GM21825 (cell line): ENCODE measurements around the gene SVOPL.

Source experiments
- ATAC-seq: cut with Tn5 transposase; IDR thresholded peaks from one replicate; pipeline ENCODE4 v1.9.1; 2021; ENCODE audit warnings: mild to moderate bottlenecking, moderate library complexity; ENCODE audit not compliant: unreplicated experiment

Gene SVOPL

GRCh38 chr7:138662076-138662990, 38.8 kb downstream of the SVOPL start:
- ATAC-seq, result no peak

DNA sequence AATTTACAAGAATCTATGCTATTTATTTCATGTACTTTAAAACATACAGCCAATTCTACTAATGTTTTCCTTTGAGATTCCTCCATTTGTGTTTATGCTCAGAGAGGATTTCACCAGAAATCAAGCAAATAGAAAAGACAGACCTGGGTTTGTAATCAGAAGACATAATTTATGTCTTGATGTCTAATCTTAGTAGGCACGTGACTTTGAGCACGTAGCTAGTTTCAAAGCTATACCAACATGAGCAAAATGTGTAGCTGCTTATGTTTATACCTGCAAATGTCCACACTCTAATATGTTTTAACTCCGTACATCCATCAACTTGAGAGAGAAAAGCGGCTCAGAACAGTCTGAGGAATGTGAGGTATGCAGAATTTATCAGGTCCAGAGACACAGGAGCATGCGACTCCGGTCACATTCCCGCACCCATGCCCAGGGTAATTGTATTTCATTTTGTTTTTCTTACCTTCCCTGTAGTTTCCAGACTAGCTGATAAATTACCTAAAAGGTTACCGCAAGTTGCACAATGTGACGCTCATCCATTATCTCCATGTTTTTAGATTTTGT, 40.0 kb downstream of the SVOPL start:
- ATAC-seq, result no peak

DNA sequence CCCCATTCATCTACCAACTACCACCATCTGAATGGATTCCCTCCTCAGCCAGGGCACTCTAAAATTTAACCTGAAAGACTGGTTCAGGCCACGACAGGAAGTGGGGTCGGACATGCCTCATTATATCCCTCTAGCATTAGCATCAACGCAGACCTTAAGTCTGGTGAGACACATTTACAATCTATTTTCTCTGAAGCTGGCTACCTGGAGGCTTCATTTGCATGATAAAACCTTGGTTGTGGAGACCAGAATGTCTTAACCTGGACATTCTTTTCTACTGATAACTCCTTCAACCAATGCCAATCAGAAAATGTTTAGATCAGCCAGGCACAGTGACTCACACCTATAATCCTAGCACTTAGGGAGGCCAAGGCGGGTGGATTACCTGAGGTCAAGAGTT, 42.3 kb downstream of the SVOPL start:
- no peak for ATAC-seq

DNA sequence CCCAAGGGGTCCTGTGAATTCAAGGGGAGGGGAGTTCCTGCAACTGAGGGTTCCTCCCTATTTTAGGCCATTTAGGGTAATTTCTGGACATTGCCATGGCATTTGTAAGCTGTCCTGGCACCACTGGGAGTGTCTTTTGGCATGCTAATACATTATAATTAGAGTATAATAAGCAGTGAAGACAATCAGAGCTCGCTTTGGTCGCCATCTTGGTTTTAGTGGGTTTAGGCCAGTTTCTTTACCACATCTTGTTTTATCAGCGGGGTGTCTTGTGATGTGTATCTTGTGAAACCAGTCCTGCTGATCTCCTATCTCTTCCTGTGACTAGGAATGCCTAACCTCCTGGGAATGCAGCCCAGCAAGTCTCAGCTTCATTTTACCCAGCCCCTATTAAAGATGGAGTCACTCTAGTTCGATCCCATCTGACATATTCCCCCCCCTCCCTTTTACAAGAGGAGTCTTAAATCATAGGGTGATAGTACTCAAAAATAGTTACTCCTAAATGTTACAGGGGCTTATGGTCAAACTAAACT, 43.2 kb downstream of the SVOPL start:
- no peak for ATAC-seq

DNA sequence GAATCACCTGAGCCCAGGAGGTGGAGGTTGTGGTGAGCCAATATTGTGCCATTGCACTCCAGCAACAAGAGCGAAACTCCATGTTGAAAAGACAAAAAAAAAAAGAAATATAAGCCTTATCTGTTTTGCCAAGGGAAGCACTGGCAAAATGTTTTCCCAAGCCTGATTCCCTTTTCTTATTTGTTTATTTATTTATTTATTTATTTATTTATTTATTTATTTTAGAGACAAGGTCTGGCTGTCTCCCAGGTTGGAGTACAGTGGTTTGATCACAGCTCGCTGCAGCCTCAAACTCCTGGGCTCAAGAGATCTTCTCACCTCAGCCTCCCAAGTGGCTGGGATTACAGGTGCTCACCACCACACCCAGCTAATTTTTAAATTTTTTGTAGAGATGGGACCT, 44.2 kb downstream of the SVOPL start:
- no peak for ATAC-seq

GRCh38 chr7:138654616-138655015, 46.5 kb downstream of the SVOPL start:
- ATAC-seq, result no peak

GRCh38 chr7:138649506-138649905, 51.7 kb downstream of the SVOPL start:
- ATAC-seq, result no peak

DNA sequence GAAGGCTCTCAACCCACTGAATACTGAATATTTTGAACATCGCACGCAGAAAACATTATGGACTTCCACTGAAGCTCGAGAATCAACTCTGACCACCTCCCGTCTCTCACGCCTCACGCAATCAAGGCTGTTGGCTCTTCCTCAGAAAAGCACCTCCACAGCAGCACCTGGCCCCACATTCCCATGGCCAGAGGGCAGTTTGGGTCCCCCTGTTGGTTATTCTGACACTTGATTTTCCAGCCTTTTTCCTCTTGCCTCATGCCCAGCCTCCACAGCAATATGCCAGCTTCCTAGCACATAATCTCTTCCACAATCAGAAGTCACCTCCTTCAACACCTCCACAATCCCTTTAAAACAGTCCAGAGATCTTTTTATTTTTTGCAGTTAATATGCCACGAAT, 55.9 kb downstream of the SVOPL start:
- ATAC-seq, result no peak

DNA sequence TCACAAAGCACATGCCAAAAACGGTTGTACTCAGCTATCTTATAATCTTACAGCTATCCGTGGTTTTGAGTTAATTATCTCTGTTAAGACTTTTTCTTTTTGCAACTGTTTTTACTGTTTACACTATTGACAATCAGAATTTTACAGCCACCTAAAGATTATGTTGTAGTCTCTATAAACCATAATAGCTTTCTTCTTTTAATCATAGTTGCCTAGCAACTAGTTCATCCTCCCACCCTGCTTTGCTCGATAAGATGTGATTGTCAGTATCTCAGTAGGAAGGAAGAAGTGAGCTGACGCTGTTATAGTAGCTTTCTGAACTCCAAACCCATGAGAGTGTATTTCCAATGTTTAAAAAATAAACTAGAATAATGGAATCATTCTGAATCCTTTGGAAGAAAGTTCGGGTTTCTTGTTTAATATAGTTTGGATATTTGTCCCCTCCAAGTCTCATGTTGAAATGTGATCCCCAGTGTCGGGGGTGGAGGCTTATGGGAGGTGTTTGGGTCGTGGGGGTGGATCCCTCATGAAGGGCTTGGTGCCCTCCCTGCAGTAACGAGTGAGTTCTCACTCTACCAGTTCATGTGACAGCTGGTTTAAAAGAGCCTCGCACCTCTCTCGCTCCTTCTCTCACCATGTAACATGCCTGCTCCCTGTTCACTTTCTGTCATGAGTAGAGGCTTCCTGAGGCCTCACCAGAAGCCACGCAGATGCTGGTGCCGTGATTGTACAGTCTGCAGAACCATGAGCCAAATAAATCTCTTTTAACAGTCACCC, 68.1 kb downstream of the SVOPL start:
- ATAC-seq, result no peak

GRCh38 chr7:138632384-138632783, 68.8 kb downstream of the SVOPL start:
- no peak for ATAC-seq

GRCh38 chr7:138630059-138630610, 71.0 kb downstream of the SVOPL start:
- no peak for ATAC-seq

DNA sequence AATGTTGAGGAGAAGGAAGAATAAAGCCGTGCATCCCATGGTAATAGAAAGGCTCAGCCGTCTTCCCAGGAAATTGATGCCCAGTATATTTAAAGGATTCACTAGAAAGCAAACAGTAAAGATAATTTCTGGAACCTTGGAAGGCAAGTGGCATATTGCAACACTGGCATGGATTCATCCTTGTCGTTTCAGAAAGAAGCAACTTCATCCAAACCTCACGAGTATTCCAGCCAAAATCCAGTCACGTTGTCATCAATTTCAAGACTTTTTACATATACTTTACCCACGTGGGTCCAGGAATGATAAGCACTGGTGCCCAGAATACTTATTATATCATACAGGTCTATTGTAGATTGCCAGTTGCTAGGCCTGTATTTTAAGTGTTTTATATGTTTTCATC, 73.8 kb downstream of the SVOPL start:
- ATAC-seq, result no peak

DNA sequence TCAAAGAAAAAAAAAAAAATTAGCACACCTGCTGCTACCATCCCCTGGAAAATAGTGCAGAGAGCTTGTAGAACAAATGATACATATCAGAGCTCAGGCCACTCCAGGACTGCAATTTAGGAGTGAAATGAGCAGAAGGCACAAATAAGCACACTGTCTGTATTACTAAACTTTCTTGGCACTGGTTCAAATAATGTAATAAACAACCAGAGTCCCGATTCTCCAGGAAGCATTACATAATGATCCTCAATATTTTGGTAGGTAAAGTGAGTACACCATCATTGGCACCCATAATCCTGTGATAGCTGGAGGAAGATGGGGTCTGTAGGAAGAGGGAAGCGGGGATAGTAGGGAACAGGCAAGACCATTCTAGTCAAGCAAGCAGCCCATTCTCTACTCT, 74.3 kb downstream of the SVOPL start:
- no peak for ATAC-seq

DNA sequence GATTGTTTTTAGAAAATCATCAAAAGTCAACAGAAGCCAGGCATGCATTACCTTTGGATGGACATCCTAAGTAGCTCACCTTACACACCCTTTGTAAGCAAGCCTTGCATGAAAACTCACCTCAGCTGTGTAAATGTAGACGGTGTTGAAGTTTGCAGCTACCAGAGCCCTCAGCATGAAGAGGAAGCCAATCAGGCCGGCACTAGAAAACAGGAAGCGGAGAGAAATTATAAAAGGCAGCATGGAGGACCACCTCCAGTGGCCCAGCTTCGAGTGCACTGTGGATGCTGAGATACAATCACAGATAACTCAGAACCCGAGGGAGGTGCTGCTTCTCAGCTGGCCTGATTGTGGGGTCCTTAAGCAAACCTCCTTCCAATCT, 75.3 kb downstream of the SVOPL start:
- ATAC-seq, result no peak

DNA sequence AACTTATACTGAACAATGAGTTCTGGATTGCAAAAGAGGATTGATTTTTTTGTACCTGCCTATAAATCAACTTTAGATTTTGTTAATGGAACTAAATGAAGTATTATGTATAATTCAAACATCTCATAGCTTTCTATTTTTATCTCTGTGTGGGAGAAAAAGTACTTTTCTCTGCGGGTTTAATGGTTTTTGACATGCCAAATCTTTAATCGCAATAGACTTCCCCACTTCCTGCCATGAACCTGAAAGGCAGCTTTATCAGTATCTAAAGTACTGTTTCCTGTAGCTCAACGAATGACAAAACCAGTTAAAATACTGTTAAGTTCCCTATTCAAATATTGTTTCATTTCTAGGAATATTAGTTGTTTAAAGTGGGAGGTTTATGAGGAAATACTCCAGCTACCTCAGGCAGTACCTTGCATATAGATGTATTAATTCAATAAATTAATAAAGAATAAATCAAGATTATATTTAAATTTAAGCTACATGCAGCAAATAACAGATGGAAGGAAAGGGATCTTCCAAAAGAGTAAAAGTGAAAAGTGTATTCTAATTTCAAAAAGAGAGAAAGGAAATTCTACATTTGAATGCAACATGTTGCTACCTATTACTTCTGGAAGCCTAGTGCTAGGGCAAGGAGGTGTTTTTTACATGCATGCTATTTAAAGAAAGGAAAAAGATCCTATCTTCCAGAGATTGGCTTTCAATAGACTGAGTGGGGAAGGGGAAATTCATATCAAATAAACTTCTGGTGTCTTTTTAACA, 75.9 kb downstream of the SVOPL start:
- no peak for ATAC-seq

DNA sequence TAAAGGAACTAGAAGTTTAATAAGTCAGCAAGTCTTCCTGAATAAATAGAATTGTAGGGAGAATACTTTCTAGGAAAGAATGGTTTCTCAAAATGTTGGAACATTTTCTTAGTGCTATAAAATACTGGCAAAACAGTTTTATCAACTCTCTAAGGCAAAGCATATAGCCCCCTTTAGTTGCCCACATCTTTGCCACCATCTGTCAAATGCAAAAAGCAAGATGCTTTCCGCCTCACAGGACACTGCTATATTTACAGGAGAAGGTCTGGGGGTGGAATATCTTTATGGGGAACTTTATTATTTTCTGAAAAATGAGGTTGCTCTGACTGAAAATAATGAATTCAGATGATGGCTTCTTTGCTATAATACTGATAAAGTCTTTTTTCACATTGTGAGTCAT, 78.3 kb downstream of the SVOPL start:
- ATAC-seq, result no peak

- no peak for ATAC-seq
These were observed 82.2 kb downstream of the SVOPL start for GRCh38 chr7:138618933-138619332.

GRCh38 chr7:138618506-138618905, 82.7 kb downstream of the SVOPL start:
- ATAC-seq, result no peak

DNA sequence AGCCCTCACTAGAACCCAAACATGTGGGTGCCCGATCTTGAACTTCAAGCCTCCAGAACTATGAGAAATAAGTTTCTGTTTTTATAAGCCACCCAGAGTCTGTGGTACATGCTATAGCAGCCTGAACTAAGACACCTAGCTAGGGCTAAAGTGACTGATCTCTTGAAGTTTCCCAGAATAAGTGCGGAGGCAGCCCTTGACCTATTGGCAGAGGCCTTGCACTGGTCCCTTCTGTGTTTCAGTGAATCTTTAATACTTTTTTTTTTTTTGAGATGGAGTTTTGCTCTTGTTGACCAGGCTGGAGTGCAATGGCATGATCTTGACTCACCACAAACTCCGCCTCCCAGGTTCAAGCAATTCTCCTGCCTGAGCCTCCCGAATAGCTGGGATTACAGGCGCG, 85.1 kb downstream of the SVOPL start:
- ATAC-seq, result no peak

- ATAC-seq, result no peak
These were observed 87.5 kb downstream of the SVOPL start for GRCh38 chr7:138613630-138614029.
